WTC11 (cell line): Measurements from ENCODE around the gene PRDM15.

ENCODE experiments used
- AFF4 ChIP-seq: sonication (generic); formaldehyde crosslinking; IDR thresholded peaks from 2 replicates; pipeline ENCODE4 v1.8.1; 2023; ENCODE audit warnings: mild to moderate bottlenecking, missing genetic modification reagents, borderline replicate concordance
- CTCF ChIP-seq: fragments of 200-600 bp; IDR thresholded peaks from 2 replicates; pipeline ENCODE4 v1.8.0; 2022; ENCODE audit warnings: antibody characterized with exemption
- MAX ChIP-seq: sonication (generic); formaldehyde crosslinking; IDR thresholded peaks from 2 replicates; pipeline ENCODE4 v1.8.0; 2022; ENCODE audit warnings: mild to moderate bottlenecking, missing genetic modification reagents
- SMAD3 ChIP-seq: sonication (generic); formaldehyde crosslinking; IDR thresholded peaks from 2 replicates; pipeline ENCODE4 v1.8.0; 2022; ENCODE audit warnings: missing genetic modification reagents, mild to moderate bottlenecking, borderline replicate concordance
- USF2 ChIP-seq: sonication (generic); formaldehyde crosslinking; IDR thresholded peaks from 2 replicates; pipeline ENCODE4 v1.8.1; 2023; ENCODE audit warnings: mild to moderate bottlenecking, missing genetic modification reagents, moderate library complexity
- ZNF121 ChIP-seq: sonication (generic); formaldehyde crosslinking; IDR thresholded peaks from 2 replicates; pipeline ENCODE4 v1.8.0; 2023; ENCODE audit warnings: missing genetic modification reagents
- ZNF138 ChIP-seq: sonication (generic); formaldehyde crosslinking; conservative IDR thresholded peaks from 2 replicates; pipeline ENCODE4 v1.8.1; 2022; ENCODE audit warnings: mild to moderate bottlenecking, moderate library complexity, missing genetic modification reagents
- ZNF512 ChIP-seq: sonication (generic); formaldehyde crosslinking; IDR thresholded peaks from 2 replicates; pipeline ENCODE4 v1.8.1; 2022; ENCODE audit warnings: missing genetic modification reagents, borderline replicate concordance
- TF ChIP-seq, protein P1 (sequence below): sonication (generic); formaldehyde crosslinking; IDR thresholded peaks from 2 replicates; pipeline ENCODE4 v1.8.1; 2022; ENCODE audit warnings: low read depth, missing genetic modification reagents, borderline replicate concordance
- TF ChIP-seq, protein P2 (sequence below): sonication (generic); formaldehyde crosslinking; IDR thresholded peaks from 2 replicates; pipeline ENCODE4 v1.8.1; 2023; ENCODE audit warnings: mild to moderate bottlenecking, missing genetic modification reagents
- TF ChIP-seq, protein P3 (sequence below): sonication (generic); formaldehyde crosslinking; IDR thresholded peaks from 2 replicates; pipeline ENCODE4 v1.8.0; 2022; ENCODE audit warnings: missing genetic modification reagents

GRCh38 chr21:41795726-41796125, 83.4 kb downstream of the PRDM15 start:
- TF ChIP-seq MAX (CRISPR knock-in tag) (no peak), AFF4 (CRISPR knock-in tag) (no peak), CTCF (no peak), ZNF512 (CRISPR knock-in tag) (no peak), ZNF138 (no peak), USF2 (CRISPR knock-in tag) (no peak), SMAD3 (CRISPR knock-in tag) (no peak), ZNF121 (CRISPR knock-in tag) (no peak)
- TF ChIP-seq, protein P1, sequence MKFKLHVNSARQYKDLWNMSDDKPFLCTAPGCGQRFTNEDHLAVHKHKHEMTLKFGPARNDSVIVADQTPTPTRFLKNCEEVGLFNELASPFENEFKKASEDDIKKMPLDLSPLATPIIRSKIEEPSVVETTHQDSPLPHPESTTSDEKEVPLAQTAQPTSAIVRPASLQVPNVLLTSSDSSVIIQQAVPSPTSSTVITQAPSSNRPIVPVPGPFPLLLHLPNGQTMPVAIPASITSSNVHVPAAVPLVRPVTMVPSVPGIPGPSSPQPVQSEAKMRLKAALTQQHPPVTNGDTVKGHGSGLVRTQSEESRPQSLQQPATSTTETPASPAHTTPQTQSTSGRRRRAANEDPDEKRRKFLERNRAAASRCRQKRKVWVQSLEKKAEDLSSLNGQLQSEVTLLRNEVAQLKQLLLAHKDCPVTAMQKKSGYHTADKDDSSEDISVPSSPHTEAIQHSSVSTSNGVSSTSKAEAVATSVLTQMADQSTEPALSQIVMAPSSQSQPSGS (CRISPR knock-in tag), result no peak
- TF ChIP-seq, protein P2, sequence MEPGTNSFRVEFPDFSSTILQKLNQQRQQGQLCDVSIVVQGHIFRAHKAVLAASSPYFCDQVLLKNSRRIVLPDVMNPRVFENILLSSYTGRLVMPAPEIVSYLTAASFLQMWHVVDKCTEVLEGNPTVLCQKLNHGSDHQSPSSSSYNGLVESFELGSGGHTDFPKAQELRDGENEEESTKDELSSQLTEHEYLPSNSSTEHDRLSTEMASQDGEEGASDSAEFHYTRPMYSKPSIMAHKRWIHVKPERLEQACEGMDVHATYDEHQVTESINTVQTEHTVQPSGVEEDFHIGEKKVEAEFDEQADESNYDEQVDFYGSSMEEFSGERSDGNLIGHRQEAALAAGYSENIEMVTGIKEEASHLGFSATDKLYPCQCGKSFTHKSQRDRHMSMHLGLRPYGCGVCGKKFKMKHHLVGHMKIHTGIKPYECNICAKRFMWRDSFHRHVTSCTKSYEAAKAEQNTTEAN (CRISPR knock-in tag), result no peak
- TF ChIP-seq, protein P3, sequence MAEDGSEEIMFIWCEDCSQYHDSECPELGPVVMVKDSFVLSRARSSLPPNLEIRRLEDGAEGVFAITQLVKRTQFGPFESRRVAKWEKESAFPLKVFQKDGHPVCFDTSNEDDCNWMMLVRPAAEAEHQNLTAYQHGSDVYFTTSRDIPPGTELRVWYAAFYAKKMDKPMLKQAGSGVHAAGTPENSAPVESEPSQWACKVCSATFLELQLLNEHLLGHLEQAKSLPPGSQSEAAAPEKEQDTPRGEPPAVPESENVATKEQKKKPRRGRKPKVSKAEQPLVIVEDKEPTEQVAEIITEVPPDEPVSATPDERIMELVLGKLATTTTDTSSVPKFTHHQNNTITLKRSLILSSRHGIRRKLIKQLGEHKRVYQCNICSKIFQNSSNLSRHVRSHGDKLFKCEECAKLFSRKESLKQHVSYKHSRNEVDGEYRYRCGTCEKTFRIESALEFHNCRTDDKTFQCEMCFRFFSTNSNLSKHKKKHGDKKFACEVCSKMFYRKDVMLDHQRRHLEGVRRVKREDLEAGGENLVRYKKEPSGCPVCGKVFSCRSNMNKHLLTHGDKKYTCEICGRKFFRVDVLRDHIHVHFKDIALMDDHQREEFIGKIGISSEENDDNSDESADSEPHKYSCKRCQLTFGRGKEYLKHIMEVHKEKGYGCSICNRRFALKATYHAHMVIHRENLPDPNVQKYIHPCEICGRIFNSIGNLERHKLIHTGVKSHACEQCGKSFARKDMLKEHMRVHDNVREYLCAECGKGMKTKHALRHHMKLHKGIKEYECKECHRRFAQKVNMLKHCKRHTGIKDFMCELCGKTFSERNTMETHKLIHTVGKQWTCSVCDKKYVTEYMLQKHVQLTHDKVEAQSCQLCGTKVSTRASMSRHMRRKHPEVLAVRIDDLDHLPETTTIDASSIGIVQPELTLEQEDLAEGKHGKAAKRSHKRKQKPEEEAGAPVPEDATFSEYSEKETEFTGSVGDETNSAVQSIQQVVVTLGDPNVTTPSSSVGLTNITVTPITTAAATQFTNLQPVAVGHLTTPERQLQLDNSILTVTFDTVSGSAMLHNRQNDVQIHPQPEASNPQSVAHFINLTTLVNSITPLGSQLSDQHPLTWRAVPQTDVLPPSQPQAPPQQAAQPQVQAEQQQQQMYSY (CRISPR knock-in tag), result no peak
